GM12891 (cell line): ENCODE measurements around the gene NANOS2.

Experiments
- PAX5 ChIP-seq: IDR thresholded peaks from 2 replicates; pipeline ENCODE4 v1.6.1; 2011; ENCODE audit warnings: low read length, moderate library complexity, mild to moderate bottlenecking; ENCODE audit not compliant: insufficient read depth, severe bottlenecking
- POLR2A ChIP-seq: IDR thresholded peaks from 2 replicates; pipeline ENCODE4 v1.6.1; 2011; ENCODE audit warnings: low read depth, low read length, control low read depth
- POLR2AphosphoS5 ChIP-seq: IDR thresholded peaks from 2 replicates; pipeline ENCODE4 v1.6.1; 2011; ENCODE audit warnings: low read depth, low read length, control low read depth
- POU2F2 ChIP-seq: IDR thresholded peaks from 2 replicates; pipeline ENCODE4 v1.6.1; 2011; ENCODE audit warnings: low read depth, mild to moderate bottlenecking, control low read depth, low read length, moderate library complexity

DNA sequence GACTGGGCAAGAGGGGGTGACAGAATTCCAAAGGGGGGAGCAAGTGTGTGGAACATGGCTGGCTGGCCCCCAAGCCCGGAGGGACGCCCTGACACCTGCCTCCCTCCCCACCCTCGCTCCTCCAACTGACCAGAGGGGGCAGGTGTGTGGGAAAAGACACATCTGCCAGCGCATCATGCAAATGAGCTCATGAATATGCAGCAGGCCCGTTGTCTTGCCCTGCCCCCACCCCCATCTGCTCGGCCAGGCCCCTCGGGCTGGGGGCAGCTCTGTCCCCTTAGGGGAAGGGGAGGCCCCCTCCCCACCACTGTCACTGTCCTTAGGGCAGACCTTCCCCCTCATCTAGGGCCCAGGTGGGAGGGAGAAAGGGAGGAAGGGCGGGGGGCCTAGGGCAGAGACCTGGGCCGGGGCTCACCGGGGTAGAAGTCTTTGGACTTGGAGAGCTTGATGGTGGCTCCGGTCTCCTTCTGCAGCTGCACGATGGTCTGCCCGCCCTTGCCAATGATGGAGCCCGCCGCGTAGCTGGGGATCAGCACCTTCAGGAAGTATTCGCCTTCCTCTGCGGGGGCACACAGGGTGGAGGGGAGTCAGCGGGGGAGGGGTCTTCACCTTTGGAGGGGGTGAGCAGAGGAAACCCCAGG is 46.1 kb upstream of the NANOS2 start:
- TF ChIP-seq POLR2A (no peak), POU2F2 (peak; percentile 99), POLR2AphosphoS5 (no peak), PAX5 (no peak)
